Heart left ventricle (tissue), 13 donors: ENCODE data around the gene TXNDC2.

Experiments used
- POLR2A ChIP-seq, 2 donors: fragments of 450-650 bp; IDR thresholded peaks; one replicate each; pipeline ENCODE4 v1.6.1; 2017; ENCODE audit warnings: antibody characterized with exemption in 2 of 2, mild to moderate bottlenecking in 2 of 2, moderate library complexity in 2 of 2
- TF ChIP-seq, protein P1 (sequence below), 12 donors: fragments of 200-600 bp; sonication (generic) in 4 of 12; IDR thresholded peaks; one replicate each; pipeline versions ENCODE4 v1.5.0 to v1.8.0; 2018 to 2022; ENCODE audit warnings: antibody characterized with exemption in 12 of 12, mild to moderate bottlenecking in 5 of 12
- donor health status: ischemic (EF 13 %, LVEDD 7.1; RV severe dilation, severe dysfunction).
- donor health status: DM: no; HTN: yes; CAD: no.
- donor health status: DM: no; HTN: no; CAD: no.
- donor health status: ischemic (EF 25% LVEDD 6.9; RV normal size, moderate dysfunction).
- donor health status: ischemic (EF 25% LVEDD 5.7; RV mildly dilated, moderate dysfunction).
- donor health status: ischemic (EF 35%, LVEDD 5.7; RV mildly dilated, moderate dysfunction).
- donor health status: nonischemic (EF 11% LVEDD 7.7; RV severe dilation, severe dysfunction).
- donor health status: DM: yes; HTN: yes; CAD: no.
- donor health status: PGD.
- donor health status: ischemic (EF 29% LVEDD 5.4; RV normal size, mild dysfunction).
- donor health status: nonischemic (EF 23%, LVEDD 6.1; RV moderate dilation, normal function).

DNA sequence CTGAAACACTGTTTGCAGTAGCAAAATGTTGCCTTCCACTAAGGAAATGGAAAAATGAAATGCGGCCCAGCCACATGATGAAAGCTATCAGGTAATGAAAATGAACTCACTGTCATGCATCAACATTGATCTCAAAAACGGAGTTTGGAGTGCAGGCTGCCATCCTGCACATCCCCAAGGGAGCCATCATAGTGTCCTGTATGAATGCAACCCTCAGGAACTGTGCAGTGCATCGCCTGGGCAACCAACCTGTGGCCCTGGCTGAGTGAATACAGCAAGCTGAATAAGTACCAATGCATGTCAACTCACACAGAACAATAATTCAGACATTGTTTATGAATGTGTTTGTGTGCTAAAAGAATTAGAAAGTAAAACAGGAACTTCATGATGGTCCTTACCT is 23.1 kb upstream of the TXNDC2 start:
- TF ChIP-seq, protein P1, sequence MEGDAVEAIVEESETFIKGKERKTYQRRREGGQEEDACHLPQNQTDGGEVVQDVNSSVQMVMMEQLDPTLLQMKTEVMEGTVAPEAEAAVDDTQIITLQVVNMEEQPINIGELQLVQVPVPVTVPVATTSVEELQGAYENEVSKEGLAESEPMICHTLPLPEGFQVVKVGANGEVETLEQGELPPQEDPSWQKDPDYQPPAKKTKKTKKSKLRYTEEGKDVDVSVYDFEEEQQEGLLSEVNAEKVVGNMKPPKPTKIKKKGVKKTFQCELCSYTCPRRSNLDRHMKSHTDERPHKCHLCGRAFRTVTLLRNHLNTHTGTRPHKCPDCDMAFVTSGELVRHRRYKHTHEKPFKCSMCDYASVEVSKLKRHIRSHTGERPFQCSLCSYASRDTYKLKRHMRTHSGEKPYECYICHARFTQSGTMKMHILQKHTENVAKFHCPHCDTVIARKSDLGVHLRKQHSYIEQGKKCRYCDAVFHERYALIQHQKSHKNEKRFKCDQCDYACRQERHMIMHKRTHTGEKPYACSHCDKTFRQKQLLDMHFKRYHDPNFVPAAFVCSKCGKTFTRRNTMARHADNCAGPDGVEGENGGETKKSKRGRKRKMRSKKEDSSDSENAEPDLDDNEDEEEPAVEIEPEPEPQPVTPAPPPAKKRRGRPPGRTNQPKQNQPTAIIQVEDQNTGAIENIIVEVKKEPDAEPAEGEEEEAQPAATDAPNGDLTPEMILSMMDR (IDR thresholded peaks at IDR 0.05): no peak
- no peak for TF ChIP-seq POLR2A (IDR thresholded peaks at IDR 0.05)
